Measurements from ENCODE around the gene HLCS.
"Not testable (repeated sequence)": the region's sequence is repeated elsewhere in the genome, so short reads cannot be mapped to it uniquely, and the experiment has no call there.

Gene HLCS

DNA sequence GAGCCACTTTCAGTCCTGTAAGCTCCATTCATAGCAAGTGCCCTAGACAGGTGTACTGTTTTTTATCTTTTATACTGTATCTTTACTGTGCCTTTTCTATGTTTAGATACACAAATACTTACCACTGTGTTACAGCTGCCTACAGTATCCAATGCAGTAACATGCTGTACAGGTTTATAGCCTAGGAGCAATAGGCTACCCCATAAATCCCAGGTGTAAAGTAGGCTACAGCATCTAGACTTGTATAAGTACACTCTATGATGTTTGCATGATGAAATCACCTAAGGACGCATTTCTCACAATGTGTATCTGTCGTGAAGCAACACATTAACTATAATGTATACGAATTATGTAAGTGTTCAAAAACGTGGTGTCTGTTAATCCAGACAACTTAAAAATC, 10.7 kb downstream of the HLCS start:
- DNase-seq (ENCODE audit: low read depth), result no peak

DNA sequence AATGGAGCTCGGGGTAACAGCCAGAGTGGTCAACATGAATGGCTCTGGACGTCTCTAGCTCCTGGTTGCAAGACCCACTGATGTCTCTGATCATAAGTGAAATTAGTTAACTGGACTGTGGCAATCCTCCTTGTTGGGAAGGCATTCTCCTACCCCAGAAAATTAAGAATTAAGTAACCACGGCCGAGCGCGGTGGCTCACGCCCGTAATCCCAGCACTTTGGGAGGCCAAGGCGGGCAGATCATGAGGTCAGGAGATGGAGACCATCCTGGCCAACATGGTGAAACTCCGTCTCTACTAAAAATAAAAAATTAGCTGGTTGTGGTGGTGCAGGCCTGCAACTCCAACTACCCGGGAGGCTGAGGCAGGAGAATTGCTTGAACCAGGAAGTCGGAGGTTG, 14.1 kb downstream of the HLCS start:
- not testable (repeated sequence) for DNase-seq (ENCODE audit: low read depth)

DNA sequence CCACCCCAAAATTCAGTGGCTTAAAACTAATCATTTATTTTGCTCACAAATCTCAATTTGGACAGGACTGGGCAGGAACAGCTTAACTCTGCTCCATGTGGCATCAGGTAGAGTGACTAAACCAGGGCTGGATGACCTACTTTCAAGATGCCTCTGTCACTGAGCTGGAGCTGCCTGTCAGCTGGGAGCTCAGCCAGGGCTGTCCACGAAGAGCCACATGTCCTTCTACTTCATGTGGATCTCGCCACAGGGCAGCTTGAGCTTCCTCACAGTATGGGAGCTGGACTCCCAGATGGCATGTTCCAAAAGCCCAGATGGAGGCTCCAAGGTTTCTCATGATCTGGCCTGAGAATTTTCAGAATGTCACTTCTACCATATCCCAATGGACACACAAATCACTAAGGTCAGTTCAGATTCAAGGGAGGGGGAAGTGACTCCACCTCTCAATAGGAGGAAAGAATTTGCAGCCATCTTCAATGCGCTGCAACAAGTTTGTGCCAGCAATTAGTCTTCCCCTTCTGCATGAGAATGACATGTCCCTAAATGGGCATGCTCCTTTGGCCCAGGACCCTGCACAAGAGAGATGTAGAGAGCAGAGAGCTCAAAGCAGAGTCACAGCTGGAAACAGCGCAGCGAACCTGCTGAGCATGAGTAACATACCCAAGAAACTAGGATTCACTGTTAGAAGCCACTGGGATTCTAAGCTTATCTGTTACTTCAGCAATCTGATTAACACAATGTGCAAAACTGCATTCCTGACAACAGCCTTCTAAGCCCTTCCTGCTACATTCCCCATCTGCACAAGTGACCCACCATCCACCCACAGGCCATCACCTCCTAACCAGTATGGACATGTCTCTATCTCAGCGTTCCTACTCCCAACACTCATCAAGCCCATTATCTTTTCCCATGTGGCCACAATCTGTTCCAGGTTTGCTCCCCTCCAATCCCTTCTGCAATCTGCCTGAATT, 17.0 kb downstream of the HLCS start:
- no peak for DNase-seq (ENCODE audit: low read depth)

DNA sequence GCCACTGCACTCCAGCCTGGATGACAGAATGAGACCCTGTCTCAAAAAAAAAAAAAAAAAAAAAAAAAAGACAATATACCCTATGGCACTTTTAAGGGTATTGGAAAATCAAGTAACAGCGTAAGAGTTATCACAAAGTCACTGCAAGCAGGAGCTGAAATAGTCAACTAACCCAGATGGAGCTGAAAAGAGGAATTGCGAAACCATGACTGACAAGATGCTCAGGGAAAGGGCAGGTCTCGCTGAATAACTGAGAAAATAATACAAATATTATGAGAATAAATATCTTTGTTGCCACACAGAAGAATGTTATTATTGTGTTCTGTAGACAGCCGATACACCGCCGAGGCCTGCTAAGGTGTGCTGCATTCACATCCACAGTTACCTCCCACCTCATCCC, 17.8 kb downstream of the HLCS start:
- DNase-seq (ENCODE audit: low read depth), result no peak

DNA sequence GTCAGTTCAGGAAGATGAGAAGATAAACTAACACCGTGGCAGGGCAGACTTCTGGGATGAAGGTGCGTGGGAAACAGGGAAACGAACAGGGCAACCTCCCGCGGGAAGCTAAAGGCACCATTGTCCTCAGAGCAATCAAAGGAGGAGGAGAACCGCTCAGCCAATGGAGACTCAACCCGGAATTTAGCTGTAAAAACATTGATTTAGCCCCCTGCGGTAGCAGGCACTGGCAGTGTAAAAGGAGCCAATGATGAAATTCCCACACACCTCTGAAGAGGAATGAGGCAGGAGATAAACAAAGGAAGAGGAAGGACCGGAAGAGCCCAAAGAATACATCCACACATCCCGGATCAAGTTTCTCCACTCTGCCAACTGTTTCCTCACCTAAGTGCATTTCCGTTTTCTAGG, 19.5 kb downstream of the HLCS start:
- DNase-seq (ENCODE audit: low read depth), result no peak

DNA sequence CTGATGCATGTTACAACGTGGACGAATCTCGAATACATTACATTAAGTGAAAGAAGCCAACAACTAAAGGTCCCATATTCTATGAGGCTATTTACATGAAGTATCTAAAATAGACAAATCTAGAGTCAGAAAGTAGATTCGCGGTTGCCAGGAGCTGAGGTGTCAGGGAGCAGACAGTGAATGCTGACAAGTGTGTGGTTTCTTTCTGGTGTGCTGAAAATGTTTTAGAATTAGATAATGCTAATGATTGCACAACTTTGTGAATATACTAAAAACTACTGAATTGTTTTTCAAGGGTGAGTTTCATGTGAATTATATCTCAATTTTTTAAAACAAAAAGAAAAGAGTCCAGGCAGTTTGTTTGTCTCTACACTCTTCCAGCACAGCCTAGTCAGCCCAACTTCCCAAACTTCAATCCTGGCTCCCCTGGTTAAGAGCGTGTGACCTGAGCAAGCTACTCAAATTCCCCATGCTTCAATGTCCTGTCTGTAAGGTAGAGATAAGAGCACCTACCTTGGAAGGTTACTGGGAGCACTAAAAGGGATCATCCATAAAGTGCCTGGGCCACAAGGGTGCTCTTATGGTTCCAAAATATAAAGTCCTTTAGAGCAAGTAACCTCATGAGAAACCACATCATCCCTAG, 20.9 kb downstream of the HLCS start:
- DNase-seq (ENCODE audit: low read depth), result no peak

DNA sequence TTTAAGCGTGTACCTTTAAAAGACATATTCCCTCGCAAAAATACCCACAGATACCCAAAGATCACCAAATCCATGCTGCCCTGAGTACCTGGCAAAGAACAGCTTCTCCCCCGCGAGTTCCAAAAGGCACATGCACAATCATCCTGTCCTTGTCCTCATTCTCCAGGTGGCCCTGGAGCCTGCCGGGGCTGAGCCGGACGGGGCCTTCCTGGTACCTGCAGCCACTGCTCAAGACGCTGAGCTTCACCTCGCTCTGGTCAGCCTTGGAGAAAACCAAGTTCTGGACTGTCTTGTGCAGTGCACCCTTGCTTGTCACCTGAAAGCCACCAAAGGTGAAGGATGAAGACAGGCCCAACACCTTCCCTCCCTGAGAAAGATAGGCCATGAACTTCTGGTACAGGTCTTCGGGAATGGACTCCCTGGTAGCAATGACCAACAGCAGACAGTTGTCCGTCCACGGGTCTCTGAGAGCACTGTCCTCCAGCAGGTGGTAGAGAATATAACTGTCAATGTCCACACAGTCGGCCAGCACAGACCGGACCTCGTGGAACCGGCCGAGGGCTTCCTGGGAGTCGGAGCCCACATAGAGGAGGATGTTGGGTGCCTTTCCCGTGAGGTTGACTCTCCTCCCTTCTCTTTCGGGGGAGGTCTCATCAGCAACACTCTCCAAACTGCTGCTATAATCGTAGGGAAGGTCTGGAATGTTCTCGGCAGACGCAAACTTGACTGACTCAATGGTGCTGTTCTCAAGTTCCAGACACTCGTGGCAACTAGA, 29.9 kb downstream of the HLCS start:
- no peak for DNase-seq (ENCODE audit: low read depth)

DNA sequence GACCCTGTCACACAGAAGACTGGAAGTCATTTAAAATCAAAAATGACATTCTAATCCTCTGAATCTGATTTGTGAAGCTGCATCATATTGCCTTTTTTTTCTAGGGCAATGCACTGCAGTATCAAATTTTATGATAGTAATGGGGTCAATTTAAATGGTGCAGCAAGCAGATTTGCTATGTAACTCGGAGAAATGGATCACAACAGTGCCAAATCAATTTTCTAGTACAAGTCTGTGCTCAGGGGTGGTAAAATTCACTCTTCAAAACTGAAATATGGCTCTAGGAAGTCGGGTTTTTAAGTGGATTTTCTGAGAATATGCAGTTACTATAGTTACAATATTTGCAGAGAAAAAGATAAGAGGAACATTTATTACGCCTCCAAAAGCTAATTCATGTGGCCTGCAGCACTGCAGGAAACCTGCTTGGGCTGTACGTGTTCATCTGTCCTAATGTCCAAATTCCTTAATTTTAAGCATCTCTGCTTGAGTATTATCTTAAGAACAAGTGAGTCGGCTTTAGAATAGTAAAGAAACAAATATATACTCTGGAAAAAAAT, 31.5 kb downstream of the HLCS start:
- no peak for DNase-seq (ENCODE audit: low read depth)

DNA sequence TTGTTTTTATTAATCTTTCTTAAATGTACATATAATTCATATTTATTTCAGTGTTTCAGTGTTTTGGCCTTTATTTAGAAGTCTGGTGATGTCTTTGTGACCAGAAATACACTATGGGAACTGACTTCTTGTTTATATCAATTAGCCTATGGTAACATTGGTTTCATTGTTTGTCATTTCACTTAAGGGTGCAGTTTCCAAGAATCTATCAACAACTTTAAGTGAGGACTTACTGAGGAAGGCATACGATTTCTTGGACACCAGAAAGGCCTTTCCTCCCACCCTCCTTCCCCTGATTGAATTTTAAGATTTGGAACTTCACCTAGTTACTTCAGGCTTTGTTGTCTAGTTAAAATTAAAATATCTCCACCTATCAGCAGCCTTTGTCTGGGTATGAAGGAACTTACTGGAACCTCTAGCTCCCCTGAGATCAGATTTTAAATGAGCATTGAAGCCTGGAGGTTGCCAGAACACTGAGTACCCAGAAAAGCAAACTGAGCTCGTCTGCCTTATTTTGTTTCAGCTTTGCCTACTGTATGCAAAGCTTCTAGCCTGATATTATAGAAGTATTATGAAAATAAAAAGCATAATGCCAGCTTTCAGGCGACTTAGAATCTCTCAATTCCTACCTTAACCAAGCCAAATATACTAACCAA, 34.2 kb downstream of the HLCS start:
- DNase-seq (ENCODE audit: low read depth), result no peak

DNA sequence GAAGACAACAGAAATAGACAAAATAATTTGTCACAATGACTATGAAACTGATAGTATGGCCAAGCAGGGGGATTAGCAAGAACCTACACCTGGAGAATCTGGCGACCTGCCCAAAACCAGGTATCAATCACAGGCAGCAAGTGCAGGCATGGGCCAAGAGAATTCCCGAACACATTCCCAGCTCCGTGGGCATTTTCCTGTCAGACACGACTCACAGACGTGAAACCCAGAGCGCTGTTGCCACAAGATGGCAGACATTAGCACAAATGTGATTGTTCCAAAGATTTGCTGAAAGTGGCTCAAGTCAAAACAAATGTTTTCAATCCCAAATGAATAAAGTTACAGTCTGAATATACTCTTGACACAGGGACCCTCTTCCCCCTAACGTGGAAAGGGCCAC, 36.8 kb downstream of the HLCS start:
- no peak for DNase-seq (ENCODE audit: low read depth)

DNA sequence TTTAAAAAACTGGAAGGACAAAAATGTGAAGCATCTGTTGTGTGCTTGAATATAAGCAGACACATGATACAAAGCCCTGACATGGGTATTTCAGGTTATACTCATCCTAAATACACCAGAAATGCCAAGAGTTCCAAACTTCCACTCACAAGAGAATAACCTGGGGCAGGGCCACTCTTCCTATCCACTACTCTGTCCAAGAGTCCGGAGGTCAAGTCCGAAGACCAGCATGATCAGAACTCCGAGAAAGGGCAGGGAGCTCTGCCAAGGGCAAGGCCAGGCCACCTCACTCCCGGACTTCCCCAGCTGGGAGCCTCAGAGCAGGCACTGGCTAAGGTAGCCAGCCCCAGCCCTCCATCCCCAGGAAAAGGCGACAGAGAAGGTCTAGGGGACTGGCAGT, 37.5 kb downstream of the HLCS start:
- no peak for DNase-seq (ENCODE audit: low read depth)

DNA sequence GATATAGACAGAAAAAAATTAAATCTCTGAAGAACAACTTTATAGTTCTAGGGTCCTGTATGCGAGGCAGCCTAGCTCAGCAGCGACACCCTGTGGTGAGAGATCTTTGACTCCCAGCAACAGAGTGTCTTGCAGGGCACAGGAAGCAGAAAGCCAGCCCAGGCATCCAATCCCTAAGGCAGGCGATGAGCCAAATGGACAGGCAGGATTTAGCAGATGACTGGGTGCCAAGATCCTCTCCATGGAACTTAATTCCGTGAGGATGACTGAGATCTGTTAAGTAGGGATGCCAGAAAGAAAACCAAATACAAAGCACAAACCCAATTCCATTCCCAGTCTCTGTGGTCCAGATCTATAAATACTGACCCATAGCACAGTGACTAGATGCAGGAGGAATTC, 38.8 kb downstream of the HLCS start:
- peak; percentile 53 for DNase-seq (ENCODE audit: low read depth)

DNA sequence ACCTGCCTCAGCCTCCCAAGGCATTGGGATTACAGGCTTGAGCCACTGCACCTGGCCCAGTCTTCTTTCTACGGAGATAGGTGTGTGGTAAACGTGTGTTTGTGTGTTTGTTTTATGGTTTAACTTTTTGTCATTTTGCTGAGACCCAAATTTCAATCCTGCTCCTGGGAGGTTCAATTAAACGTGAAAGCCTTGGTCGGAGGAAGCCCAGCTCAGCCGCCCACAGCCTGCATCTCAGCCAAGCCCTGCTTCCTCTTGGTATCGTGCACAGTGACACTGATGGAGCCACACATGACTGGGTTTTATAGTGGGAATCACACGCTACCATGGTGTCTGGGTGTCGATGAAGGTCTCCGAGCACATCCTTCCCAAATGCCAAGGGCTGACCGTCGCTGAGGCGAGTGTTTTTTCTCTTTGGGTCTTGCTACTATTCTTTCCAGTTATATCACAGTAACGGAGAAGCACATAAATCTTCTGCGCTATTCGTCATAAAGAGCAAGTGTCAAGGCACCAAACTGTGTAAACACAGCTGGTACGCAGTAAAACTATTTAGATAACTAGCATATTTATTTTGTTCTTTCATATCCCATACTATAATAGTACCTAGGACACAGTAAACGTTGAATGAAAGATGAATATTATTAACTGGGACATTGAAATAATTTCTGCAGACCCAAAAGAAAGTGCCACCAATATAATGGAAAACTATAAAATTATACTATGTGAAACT, 39.3 kb downstream of the HLCS start:
- DNase-seq (ENCODE audit: low read depth), result no peak

DNA sequence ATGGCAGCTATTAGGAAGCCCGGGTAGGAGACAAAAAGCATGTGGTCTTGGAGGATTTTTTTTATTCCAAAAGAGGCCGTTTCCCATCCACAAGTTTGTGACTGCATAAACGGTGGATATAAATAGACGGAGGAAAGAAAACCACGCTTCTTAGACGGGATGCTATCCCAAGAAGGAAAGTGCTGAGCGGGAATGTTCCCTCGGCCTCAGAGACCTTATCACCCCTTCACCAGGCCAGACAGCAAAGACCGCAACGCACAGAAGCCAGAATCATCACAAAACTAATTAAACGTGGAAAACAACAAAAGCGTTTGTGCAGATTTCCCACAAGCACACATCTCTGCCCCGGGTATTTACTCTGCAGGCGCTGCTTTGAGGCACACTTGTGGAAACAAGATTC, 43.2 kb downstream of the HLCS start:
- no peak for DNase-seq (ENCODE audit: low read depth)

DNA sequence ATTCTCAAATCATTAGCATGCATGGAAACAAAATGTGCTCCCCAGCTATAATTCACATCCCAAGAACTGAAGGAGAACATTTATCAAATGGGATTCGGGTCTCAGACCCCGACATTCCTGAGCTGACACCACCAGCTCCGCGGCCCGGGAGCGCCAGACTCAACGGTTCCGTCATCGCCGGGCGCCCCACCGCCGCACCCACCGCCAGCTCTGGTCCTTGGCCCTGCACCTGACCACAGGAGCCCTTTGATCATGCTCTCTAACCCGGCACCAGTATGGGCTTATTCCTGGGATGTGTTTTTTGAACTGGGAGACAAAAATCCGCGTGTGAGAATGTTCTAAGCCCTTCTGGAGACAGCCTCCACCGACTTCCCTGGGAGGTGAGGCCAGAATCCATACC, 43.6 kb downstream of the HLCS start:
- no peak for DNase-seq (ENCODE audit: low read depth)

DNA sequence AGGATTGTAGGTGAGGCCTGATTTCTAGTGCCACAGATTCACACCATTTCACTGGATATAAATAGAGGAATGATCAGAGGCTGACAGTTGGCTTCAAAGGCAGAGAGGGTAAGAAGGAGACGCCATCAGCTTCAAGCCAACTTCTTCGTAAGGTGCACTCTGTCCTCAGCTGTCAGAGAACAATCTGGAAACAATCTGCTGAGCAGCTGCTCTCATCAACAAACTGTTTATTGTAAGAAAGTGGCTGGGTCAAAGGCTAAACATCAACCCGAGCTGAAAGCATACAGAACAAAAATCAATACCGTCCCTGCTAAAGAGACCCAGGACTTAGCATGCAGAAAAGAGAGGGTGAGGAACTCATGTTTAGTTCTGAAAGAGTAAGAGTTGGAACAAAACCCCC, 48.2 kb downstream of the HLCS start:
- no peak for DNase-seq (ENCODE audit: low read depth)

DNA sequence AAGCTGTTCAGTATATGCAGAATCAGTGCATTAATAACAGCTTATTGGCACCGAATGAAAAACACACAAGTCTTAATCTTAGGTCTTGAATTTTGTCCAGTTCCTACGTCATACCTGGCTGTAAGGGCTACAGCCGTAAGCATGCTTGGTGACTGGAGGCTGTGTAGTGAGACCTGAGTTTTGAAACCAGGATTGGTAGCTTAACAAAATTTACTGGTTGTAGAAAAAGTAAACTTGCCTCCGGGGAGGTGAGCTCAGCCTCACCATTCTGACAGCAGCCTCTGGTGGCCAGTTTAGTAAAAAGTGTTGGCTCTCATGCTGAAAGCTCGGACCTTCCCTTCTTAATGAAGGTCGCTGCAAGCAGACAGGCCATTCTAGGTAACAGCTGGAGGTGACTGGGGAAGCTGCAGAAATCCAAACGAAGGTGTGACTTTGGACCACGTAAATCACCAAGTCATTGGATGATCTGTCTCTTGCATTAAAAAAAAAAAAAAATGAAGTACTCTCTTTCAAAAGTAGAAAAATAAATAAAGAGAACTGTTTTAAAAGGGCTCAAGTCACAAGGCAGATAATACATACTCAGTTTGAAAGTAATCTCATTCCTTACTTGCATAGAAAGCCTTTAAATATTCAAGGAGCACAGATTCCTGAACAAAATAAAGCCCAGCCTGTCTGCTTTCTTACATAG, 48.9 kb downstream of the HLCS start:
- DNase-seq (ENCODE audit: low read depth), result no peak

DNA sequence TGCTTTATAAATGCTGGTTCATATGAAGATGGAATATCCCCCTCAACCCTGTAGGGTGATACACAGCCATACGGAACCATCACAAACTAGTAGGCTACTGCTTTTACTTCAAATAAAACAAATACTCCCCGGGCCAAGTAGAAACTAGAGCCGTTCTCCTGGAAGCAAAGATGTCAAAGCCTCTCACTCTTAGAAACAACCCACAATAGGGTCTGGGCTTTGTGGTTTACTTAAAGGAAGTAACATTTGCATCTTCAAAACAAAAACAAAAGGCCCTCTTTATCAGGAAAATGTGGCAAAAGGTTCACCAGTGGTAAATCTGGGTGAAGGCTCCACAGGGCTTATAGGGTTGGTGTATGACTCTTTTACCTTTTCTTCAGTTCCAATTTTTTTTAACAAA, 49.8 kb downstream of the HLCS start:
- no peak for DNase-seq (ENCODE audit: low read depth)

DNA sequence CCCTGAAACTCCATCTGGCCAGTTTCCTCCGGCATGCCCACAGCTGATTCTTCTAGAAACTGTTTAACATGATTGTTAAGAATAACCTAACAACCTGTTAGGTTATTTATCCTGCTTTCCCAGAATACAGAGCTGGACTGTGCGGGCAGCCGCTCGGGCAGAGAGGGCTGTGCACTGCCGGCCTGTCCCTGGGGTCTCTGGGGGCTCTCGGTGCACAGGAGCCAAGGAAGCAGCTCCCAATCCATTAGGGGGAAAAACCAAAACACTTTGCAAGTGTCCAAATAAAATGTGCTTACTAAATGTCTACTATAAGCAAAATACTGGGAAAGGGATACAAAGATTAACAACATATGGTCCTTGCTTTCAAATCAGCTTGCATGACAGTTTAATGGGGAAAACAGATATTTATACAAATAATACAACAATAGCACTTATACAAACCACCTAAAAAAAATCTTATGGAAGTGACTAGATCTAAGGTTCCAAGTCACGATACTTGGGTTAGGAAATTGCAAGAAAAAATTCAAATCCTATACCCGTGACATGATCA, 50.7 kb downstream of the HLCS start:
- no peak for DNase-seq (ENCODE audit: low read depth)

DNA sequence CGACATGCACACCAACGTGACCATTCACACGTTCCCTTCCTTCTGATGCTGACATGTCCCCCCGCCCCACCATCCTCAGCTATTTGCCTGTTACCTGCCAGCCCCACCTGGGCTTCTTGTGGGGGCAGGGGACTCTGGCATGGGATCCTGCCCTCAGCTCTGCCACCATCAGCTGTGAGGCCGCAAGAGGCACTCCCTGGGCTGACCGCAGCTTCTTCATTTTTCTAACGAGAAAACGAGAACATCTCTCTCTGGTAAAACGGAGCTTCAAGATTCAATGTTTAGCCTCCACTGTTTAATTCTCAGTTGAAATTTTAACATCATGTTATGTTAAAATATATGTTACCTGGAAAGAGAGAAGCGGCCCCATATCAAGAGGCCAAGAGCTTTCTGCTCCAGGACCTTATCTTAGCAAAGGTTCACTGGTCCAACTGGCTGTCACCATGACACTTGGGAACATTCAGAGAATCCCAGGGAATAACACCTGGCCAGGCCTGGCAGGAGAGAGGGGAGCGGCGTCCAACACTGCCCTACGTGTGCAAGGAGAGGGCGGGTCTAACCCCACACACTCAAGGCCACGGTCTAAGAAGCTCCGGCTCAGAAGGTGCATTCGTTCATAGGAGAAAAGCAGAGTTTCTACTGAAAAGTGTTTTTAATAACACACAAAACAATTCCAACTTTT, 51.3 kb downstream of the HLCS start:
- no peak for DNase-seq (ENCODE audit: low read depth)

Data from stimulated activated CD8-positive, alpha-beta memory T cell treated with anti-CD3 and anti-CD28 coated beads, Interleukin-15, amount 100 ng/mL, for 1 hour (primary cell).